HepG2 (cell line): ENCODE data around the gene TAS1R3. TPM values are rescaled to one million over a fixed set of nuclear protein-coding genes. Genes with fewer than 3 reads are reported as not detected.
A peak's percentile ranks its signal among the peaks of the same experiment; 100 is the strongest.

Experiments
- ATAC-seq: fragments of 200-7000 bp; cut with Tn5 transposase; 3 replicates; pipeline ENCODE4 v1.9.1; 2020; ENCODE audit warnings: mild to moderate bottlenecking, moderate library complexity
- BruUV-seq: library from RNA; stranded (reverse); fragments of 400-500 nt; replicated peaks from 2 replicates; lab custom pipeline; 2021; lab: Mats Ljungman, UMichigan
- CTCF ChIA-PET: fragments of 300-600 bp; formaldehyde crosslinking; extraction: SDS; loops from one replicate; lab custom pipeline; 2021; ENCODE audit warnings: low total read pairs, inconsistent platforms, low intra/inter-chr PET ratio; lab: Yijun Ruan, JAX
- POLR2A ChIA-PET: fragments of 350-600 bp; sonication (Branson Sonifier 250); formaldehyde crosslinking; loops from one replicate; lab custom pipeline; 2020; ENCODE audit warnings: antibody characterized with exemption, inconsistent platforms; lab: Yijun Ruan, JAX
- DNase-seq: peaks from one replicate; pipeline ENCODE4 v3.0.0-alpha.2; 2015; ENCODE audit warnings: low spot score
- FAIRE-seq: peaks from 3 replicates; lab custom pipeline; 2011; peaks lifted over from hg19 to GRCh38; lab: Jason Lieb, UNC
- H2AFZ ChIP-seq: one replicate; pipeline ENCODE4 v1.6.1; 2011; ENCODE audit warnings: low read length, inconsistent platforms
- H3K27ac ChIP-seq: fragments of 300-600 bp; 3 replicates; pipeline ENCODE4 v1.8.0; 2011; ENCODE audit warnings: mixed run types, mild to moderate bottlenecking, mixed read lengths, low read length, inconsistent platforms; ENCODE audit not compliant: insufficient read depth; ENCODE audit errors: extremely low read length
- H3K27me3 ChIP-seq, 2 experiments: fragments of 200-600 bp in 1 of 2; 2 replicates in 1 of 2; 3 replicates in 1 of 2; pipeline versions ENCODE4 v1.6.0 to v1.8.0; 2011; ENCODE audit warnings: low read length in 2 of 2, mild to moderate bottlenecking in 2 of 2, moderate library complexity in 2 of 2, inconsistent platforms in 1 of 2; ENCODE audit not compliant: insufficient read depth in 2 of 2, control insufficient read depth in 1 of 2
- H3K36me3 ChIP-seq, 2 experiments: fragments of 200-600 bp in 1 of 2; replicated peaks in 1 of 2; 2 replicates in 1 of 2; 3 replicates in 1 of 2; pipeline versions ENCODE4 v1.5.1 to v1.8.0; 2011; ENCODE audit warnings: low read length in 2 of 2, inconsistent platforms in 1 of 2; ENCODE audit not compliant: insufficient read depth in 2 of 2, control insufficient read depth in 1 of 2
- H3K4me1 ChIP-seq: 2 replicates; pipeline ENCODE4 v1.5.1; 2012; ENCODE audit warnings: low read length, inconsistent platforms; ENCODE audit not compliant: insufficient read depth
- H3K4me2 ChIP-seq: 2 replicates; pipeline ENCODE4 v1.6.0; 2011; ENCODE audit warnings: low read depth, low read length, inconsistent platforms
- H3K4me3 ChIP-seq, 3 experiments: fragments of 200-600 bp in 1 of 3; sonication (generic), shearing (Covaris generic) in 1 of 3; replicated peaks in 1 of 3; 2 replicates each; pipeline ENCODE4 v1.5.1; 2011 to 2016; ENCODE audit warnings: low read length in 3 of 3, inconsistent platforms in 2 of 3, low read depth in 2 of 3, mild to moderate bottlenecking in 2 of 3, control low read depth in 1 of 3, mixed read lengths in 1 of 3; ENCODE audit not compliant: insufficient read depth in 1 of 3
- H3K79me2 ChIP-seq: one replicate; pipeline ENCODE4 v1.6.1; 2011; ENCODE audit warnings: low read length, inconsistent platforms; ENCODE audit not compliant: insufficient read depth
- H3K9ac ChIP-seq: 2 replicates; pipeline ENCODE4 v1.6.0; 2011; ENCODE audit warnings: mild to moderate bottlenecking, low read depth, low read length, inconsistent platforms; ENCODE audit not compliant: insufficient read depth
- H3K9me3 ChIP-seq: 2 replicates; pipeline ENCODE4 v1.5.1; 2012; ENCODE audit warnings: mild to moderate bottlenecking, low read length
- H4K20me1 ChIP-seq: 2 replicates; pipeline ENCODE4 v1.6.0; 2011; ENCODE audit warnings: inconsistent platforms, mild to moderate bottlenecking, low read length, moderate library complexity; ENCODE audit not compliant: insufficient read depth
- ZNF224 ChIP-seq: sonication (generic); formaldehyde crosslinking; IDR thresholded peaks from 2 replicates; pipeline ENCODE4 v1.5.0; 2020; ENCODE audit warnings: mild to moderate bottlenecking, missing genetic modification reagents
- whole genome bisulfite sequencing: methylation state at CpG from one replicate; pipeline ENCODE4 v1.1.6; 2017; ENCODE audit warnings: low lambda C conversion rate; 5-methylcytosine and 5-hydroxymethylcytosine counted together
- in situ Hi-C: cut with HindIII; loops from 2 replicates; pipeline ENCODE4 v1.10.0; 2017; ENCODE audit warnings: low pct_unique_long_range_greater_than_20kb; ENCODE audit not compliant: extremely low pct_ligation_motif_present
- intact Hi-C: fragments of 100-400 bp; cut with micrococcal nuclease; formaldehyde crosslinking; loops from one replicate; pipeline ENCODE4 v1.10.0; 2022; ENCODE audit not compliant: unreplicated experiment
- polyA plus RNA-seq, 8 experiments: library from polyadenylated mRNA; depleted of rRNA in 3 of 8; stranded (reverse) in 7 of 8; unstranded in 1 of 8; fragments of >200 nt; fragmentation: Illumina TruSeq in 4 of 8; extraction: Trizol in 4 of 8; gene quantifications; 2 replicates each; pipeline versions ENCODE4 v1.2.1 to v1.2.3, GENCODE V29; 2011 to 2016; ENCODE audit warnings: low read depth in 4 of 8, missing spikeins in 1 of 8, mixed read lengths in 1 of 8; ENCODE audit not compliant: insufficient read depth in 1 of 8
- total RNA-seq, 5 experiments: library from RNA; depleted of rRNA; stranded (reverse); fragments of >200 nt; fragmentation: Illumina TruSeq; extraction: Trizol; gene quantifications; 2 replicates each; pipeline ENCODE4 v1.2.3, GENCODE V29; 2016; ENCODE audit warnings: low read depth in 1 of 5
- TF ChIP-seq, protein P1 (sequence below): sonication (generic); formaldehyde crosslinking; IDR thresholded peaks from 2 replicates; pipeline ENCODE4 v1.4.0; 2020; ENCODE audit warnings: mild to moderate bottlenecking, missing genetic modification reagents

TAS1R3 gene
- total and polyA plus RNA-seq, 2 of the 13 experiments (the other 11 are each of a cell fraction or from before 2014, with no cell fraction given) = 0.13 to 0.15 TPM

DNA sequence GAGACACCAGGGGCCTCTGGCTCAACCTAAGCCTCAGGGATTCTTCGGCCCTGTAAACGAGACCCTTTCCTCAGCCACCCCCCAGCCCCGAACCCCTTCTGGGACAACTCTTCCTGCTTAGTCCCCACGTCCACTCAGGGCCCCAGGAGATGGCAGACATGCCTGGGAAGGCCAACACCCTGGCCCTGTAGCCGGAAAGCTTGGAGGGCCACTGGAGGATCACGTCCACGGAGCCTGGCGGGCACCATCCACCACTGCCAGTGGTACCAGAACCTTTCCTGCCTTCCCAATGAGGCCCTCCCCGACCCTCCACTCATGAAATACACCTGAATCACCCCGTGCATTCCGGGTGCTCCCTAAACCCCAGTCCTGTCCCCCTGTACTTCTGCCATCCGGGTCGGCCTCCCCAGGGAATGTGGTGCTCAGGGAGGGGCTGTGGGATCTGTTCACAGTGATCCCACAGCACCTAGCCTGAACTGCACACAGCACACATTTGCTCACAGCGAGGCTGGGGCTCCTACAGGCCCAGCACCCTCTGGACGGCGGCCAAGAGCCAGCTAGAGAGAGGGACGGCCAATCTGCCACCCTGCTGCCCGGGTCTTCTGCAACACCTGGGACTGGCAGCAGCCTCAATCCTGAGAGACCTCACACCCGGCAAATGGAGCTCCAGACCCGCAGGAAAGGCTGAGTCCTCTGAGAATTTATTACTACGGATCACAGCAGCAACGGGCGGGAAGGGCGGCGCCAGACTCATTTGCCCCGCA, 42.2 kb downstream of the TAS1R3 start:
- CTCF ChIA-PET = interaction anchor here (1.8 to 1.9 kb wide), 2 partner anchors 24 to 29 kb away, joined by 11 to 13 read pairs; partner anchors contain the start of gene DVL1
- Histone ChIP-seq H3K4me3 (peak overlapping the region in 2 of 3 experiments; percentile 90 to 99; a peak in 5 of 6 replicates), H3K4me1 (peaks cover 37% of the 10 kb centered on the region), H3K4me2 (peak overlapping the region; percentile 91), H3K27ac (no peak overlapping the region), H3K27me3 (no peaks in the 10 kb centered on the region; a peak in 1 of 5 replicates), H4K20me1 (no peaks in the 10 kb centered on the region), H3K79me2 (peaks cover 19% of the 10 kb centered on the region), H3K36me3 (peaks cover 0 to 3% of the 10 kb centered on the region in 2 experiments; a peak in 1 of 5 replicates), H3K9me3 (no peaks in the 10 kb centered on the region), H3K9ac (no peak overlapping the region), H2AFZ (no peak overlapping the region)
- no peak for ATAC-seq
- TF ChIP-seq, protein P1, sequence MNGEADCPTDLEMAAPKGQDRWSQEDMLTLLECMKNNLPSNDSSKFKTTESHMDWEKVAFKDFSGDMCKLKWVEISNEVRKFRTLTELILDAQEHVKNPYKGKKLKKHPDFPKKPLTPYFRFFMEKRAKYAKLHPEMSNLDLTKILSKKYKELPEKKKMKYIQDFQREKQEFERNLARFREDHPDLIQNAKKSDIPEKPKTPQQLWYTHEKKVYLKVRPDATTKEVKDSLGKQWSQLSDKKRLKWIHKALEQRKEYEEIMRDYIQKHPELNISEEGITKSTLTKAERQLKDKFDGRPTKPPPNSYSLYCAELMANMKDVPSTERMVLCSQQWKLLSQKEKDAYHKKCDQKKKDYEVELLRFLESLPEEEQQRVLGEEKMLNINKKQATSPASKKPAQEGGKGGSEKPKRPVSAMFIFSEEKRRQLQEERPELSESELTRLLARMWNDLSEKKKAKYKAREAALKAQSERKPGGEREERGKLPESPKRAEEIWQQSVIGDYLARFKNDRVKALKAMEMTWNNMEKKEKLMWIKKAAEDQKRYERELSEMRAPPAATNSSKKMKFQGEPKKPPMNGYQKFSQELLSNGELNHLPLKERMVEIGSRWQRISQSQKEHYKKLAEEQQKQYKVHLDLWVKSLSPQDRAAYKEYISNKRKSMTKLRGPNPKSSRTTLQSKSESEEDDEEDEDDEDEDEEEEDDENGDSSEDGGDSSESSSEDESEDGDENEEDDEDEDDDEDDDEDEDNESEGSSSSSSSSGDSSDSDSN (CRISPR knock-in tag) = 0 out of 2 replicates have a peak, but pooled peaks have one; percentile 16
- no peak for TF ChIP-seq ZNF224 (CRISPR knock-in tag)
- intact Hi-C loops = no loop called here
- POLR2A ChIA-PET = interaction anchor here (1.5 to 1.7 kb wide), 2 partner anchors 11 to 21 kb away, joined by 6 to 7 read pairs; no protein-coding TSS in a partner anchor
- no peak for DNase-seq
- 93% methylated on average over 21 of the region's 26 CpGs for WGBS
- BruUV-seq = no TSS peak
- in situ Hi-C loops = no loop called here
- no peak for FAIRE-seq
